Peyer's patch (tissue), 4 donors: ENCODE data around the gene IL37. TPM values are rescaled to one million over a fixed set of nuclear protein-coding genes. Genes with fewer than 3 reads are reported as not detected.

ENCODE experiments used
- DNase-seq, 3 donors: peaks; one replicate each; pipeline ENCODE4 v3.0.0-alpha.2; 2017 to 2019
- H3K27ac ChIP-seq, 4 donors: fragments of 200-600 bp; sonication (generic); one replicate each; pipeline ENCODE4 v1.5.1; 2016 to 2019
- H3K27me3 ChIP-seq, 2 donors: fragments of 200-600 bp; sonication (generic); one replicate each; pipeline ENCODE4 v1.5.1; 2019
- H3K36me3 ChIP-seq, 3 donors: fragments of 200-600 bp; sonication (generic); one replicate each; pipeline ENCODE4 v1.5.1; 2016 to 2019
- H3K4me1 ChIP-seq, 4 donors: fragments of 200-600 bp; sonication (generic); one replicate each; pipeline ENCODE4 v1.5.1; 2016 to 2019
- H3K4me3 ChIP-seq, 4 donors: fragments of 200-600 bp; sonication (generic); 1 replicate in 3 of 4; 2 replicates in 1 of 4; pipeline ENCODE4 v1.5.1; 2016 to 2019; ENCODE audit warnings: mild to moderate bottlenecking in 1 of 4
- H3K9me3 ChIP-seq, 4 donors: fragments of 200-600 bp; sonication (generic); one replicate each; pipeline ENCODE4 v1.5.1; 2016 to 2019; ENCODE audit warnings: mild to moderate bottlenecking in 1 of 4
- CTCF ChIP-seq, 6 experiments: fragments of 450-650 bp in 4 of 6; fragments of 200-600 bp in 2 of 6; sonication (generic) in 1 of 6; IDR thresholded peaks; one replicate each; pipeline ENCODE4 v1.5.1; 2017 to 2019; ENCODE audit warnings: antibody characterized with exemption in 6 of 6, mild to moderate bottlenecking in 3 of 6, moderate library complexity in 1 of 6
- POLR2A ChIP-seq, 2 donors: fragments of 450-650 bp; IDR thresholded peaks; one replicate each; pipeline ENCODE4 v1.5.1; 2017; ENCODE audit warnings: antibody characterized with exemption in 2 of 2, mild to moderate bottlenecking in 2 of 2, moderate library complexity in 2 of 2
- total RNA-seq, 4 donors: library from RNA; depleted of rRNA; stranded (reverse); fragments of >200 nt; gene quantifications; one replicate each; pipeline ENCODE4 v1.1.0, GENCODE V29; 2016

Gene IL37
- total RNA-seq, 4 donors from 2014 or later, result not detected

GRCh38 chr2:112916145-112916571 lies 5.2 kb downstream of the IL37 start:
- no peak for DNase-seq
- Histone ChIP-seq H3K27me3 (no peaks in the 10 kb centered on the region), H3K9me3 (no peaks in the 10 kb centered on the region), H3K4me3 (no peak overlapping the region), H3K36me3 (no peaks in the 10 kb centered on the region), H3K27ac (no peak overlapping the region), H3K4me1 (no peaks in the 10 kb centered on the region)
- TF ChIP-seq POLR2A (IDR thresholded peaks at IDR 0.05) (no peak), CTCF (IDR thresholded peaks at IDR 0.05) (no peak)

- no peaks in the 10 kb centered on the region for H3K9me3 ChIP-seq
- H3K27me3 ChIP-seq, result no peaks in the 10 kb centered on the region
- no peak for DNase-seq
- no peak overlapping the region for H3K4me3 ChIP-seq
- no peaks in the 10 kb centered on the region for H3K36me3 ChIP-seq
- no peaks in the 10 kb centered on the region for H3K4me1 ChIP-seq
- TF ChIP-seq CTCF (IDR thresholded peaks at IDR 0.05), result no peak
- TF ChIP-seq POLR2A (IDR thresholded peaks at IDR 0.05), result no peak
- no peak overlapping the region for H3K27ac ChIP-seq
Measured at GRCh38 chr2:112916625-112917247, 5.8 kb downstream of the IL37 start.

GRCh38 chr2:112917856-112918255 lies 6.9 kb downstream of the IL37 start:
- no peak for TF ChIP-seq CTCF (IDR thresholded peaks at IDR 0.05)
- TF ChIP-seq POLR2A (IDR thresholded peaks at IDR 0.05), result no peak
- no peaks in the 10 kb centered on the region for H3K36me3 ChIP-seq
- H3K4me3 ChIP-seq, result no peak overlapping the region
- H3K4me1 ChIP-seq, result no peaks in the 10 kb centered on the region
- no peak overlapping the region for H3K27ac ChIP-seq
- DNase-seq, result no peak
- H3K27me3 ChIP-seq, result no peaks in the 10 kb centered on the region
- H3K9me3 ChIP-seq, result no peaks in the 10 kb centered on the region

- no peaks in the 10 kb centered on the region for H3K4me1 ChIP-seq
- no peaks in the 10 kb centered on the region for H3K9me3 ChIP-seq
- TF ChIP-seq POLR2A (IDR thresholded peaks at IDR 0.05) (no peak), CTCF (IDR thresholded peaks at IDR 0.05) (no peak)
- H3K27me3 ChIP-seq, result no peaks in the 10 kb centered on the region
- no peaks in the 10 kb centered on the region for H3K36me3 ChIP-seq
- no peak overlapping the region for H3K4me3 ChIP-seq
- no peak overlapping the region for H3K27ac ChIP-seq
- DNase-seq, result no peak
Measured at GRCh38 chr2:112918256-112918655, 7.3 kb downstream of the IL37 start.

- Histone ChIP-seq H3K4me3 (no peak overlapping the region), H3K27ac (no peak overlapping the region), H3K9me3 (no peaks in the 10 kb centered on the region), H3K27me3 (no peaks in the 10 kb centered on the region), H3K36me3 (no peaks in the 10 kb centered on the region), H3K4me1 (no peaks in the 10 kb centered on the region)
- DNase-seq, result no peak
- TF ChIP-seq CTCF (IDR thresholded peaks at IDR 0.05), result no peak
- TF ChIP-seq POLR2A (IDR thresholded peaks at IDR 0.05), result no peak
Measured at GRCh38 chr2:112919086-112919485, 8.1 kb downstream of the IL37 start.
